GM12875 (cell line): ENCODE measurements around the gene DUSP6.

ENCODE experiments used
- H3K4me3 ChIP-seq: one replicate; pipeline ENCODE4 v1.5.1; 2011; ENCODE audit warnings: low read depth, low read length, control low read depth
- CTCF ChIP-seq: IDR thresholded peaks from 2 replicates; pipeline ENCODE4 v1.5.1; 2011; ENCODE audit warnings: low read depth, mild to moderate bottlenecking, control low read depth, inconsistent platforms, low read length, moderate library complexity, borderline replicate concordance; ENCODE audit not compliant: insufficient read depth

DUSP6 gene

GRCh38 chr12:89347325-89347829 is 4.9 kb downstream of the DUSP6 start:
- TF ChIP-seq CTCF, result no peak

GRCh38 chr12:89346741-89347324 is 5.5 kb downstream of the DUSP6 start:
- H3K4me3 ChIP-seq, result no peak overlapping the region

More at GRCh38 chr12:89347325-89347829, 4.9 kb downstream of the DUSP6 start:
- no peak overlapping the region for H3K4me3 ChIP-seq

GRCh38 chr12:89345830-89346740 is 6.2 kb downstream of the DUSP6 start:
- no peak for TF ChIP-seq CTCF
- H3K4me3 ChIP-seq, result no peak overlapping the region

More at GRCh38 chr12:89346741-89347324, 5.5 kb downstream of the DUSP6 start:
- TF ChIP-seq CTCF, result no peak

GRCh38 chr12:89345376-89345775 is 6.9 kb downstream of the DUSP6 start:
- no peak overlapping the region for H3K4me3 ChIP-seq
- no peak for TF ChIP-seq CTCF

- no peak for TF ChIP-seq CTCF
- H3K4me3 ChIP-seq, result no peak overlapping the region
Measured at GRCh38 chr12:89344862-89345202, 7.5 kb downstream of the DUSP6 start.

GRCh38 chr12:89344043-89344861 is 8.0 kb downstream of the DUSP6 start:
- no peak for TF ChIP-seq CTCF
- H3K4me3 ChIP-seq, result no peak overlapping the region
